Measurements from ENCODE around the gene UROD. TPM values are rescaled to one million over a fixed set of nuclear protein-coding genes. Genes with fewer than 3 reads are reported as not detected.

The UROD gene
- total and polyA plus RNA-seq, 2 experiments from 2014 or later, result 82.4 to 108 TPM

DNA sequence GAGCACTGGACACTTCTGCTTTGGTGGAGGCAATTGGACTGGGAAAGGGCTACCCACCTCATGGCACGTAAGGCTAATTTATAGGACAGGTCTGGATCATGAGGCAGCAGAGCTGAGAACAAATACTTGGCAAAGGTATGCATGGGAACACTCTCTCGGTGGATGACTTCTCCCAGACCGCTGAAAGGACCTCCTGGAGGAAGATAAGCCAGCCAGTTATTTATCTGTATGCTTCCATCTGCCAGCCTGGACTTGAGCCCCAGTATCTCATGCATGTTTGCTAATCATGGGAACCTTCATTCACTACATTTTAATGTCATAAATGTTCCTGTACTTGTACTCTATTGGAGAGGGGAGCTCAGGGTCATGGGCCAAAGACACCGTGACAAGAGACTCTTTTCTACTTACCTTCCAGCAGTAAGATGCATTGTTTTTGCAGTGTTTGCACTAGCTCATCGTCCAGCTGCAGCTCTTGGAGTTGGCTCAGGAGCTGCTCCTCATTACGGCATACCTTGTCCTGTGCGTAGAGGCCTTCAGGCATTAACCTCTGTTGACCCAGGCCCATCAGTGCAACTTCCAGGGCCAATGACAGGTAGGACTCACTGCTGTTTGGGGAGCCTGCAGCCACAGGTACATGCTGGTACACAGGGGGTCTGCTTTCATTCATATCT is 23.7 kb downstream of the UROD start:
- Histone ChIP-seq H3K36me3 (ENCODE audit: insufficient read depth) (no peaks in the 10 kb centered on the region), H3K27me3 (ENCODE audit: insufficient read depth) (no peaks in the 10 kb centered on the region), H3K9me2 (ENCODE audit: insufficient read depth) (no peaks in the 10 kb centered on the region), H3K4me2 (no peak overlapping the region), H2AFZ (no peak overlapping the region), H3F3A (replicated peaks; ENCODE audit: low read depth) (no peaks in the 10 kb centered on the region), H3K4me1 (ENCODE audit: insufficient read depth) (no peaks in the 10 kb centered on the region), H3K27ac (ENCODE audit: low read depth) (no peak overlapping the region), H3K79me2 (replicated peaks; ENCODE audit: insufficient read depth) (no peaks in the 10 kb centered on the region), H3K4me3 (no peak overlapping the region), H4K20me1 (replicated peaks; ENCODE audit: insufficient read depth) (no peaks in the 10 kb centered on the region)
- no peaks in the 10 kb centered on the region for H3K9me3 Mint-ChIP-seq
- no peaks in the 10 kb centered on the region for H3K4me1 Mint-ChIP-seq
- no peaks in the 10 kb centered on the region for H3K36me3 Mint-ChIP-seq (ENCODE audit: low read depth)
- DNase-seq (ENCODE audit: low spot score) (no peak), ATAC-seq (no peak)
- TF ChIP-seq CREB1 (CRISPR knock-in tag; IDR thresholded peaks at IDR 0.05; ENCODE audit: low read depth), result no peak
- TF ChIP-seq EZH2 (IDR thresholded peaks at IDR 0.05; ENCODE audit: low read depth, unreplicated experiment), result no peak
- TF ChIP-seq, protein P1, sequence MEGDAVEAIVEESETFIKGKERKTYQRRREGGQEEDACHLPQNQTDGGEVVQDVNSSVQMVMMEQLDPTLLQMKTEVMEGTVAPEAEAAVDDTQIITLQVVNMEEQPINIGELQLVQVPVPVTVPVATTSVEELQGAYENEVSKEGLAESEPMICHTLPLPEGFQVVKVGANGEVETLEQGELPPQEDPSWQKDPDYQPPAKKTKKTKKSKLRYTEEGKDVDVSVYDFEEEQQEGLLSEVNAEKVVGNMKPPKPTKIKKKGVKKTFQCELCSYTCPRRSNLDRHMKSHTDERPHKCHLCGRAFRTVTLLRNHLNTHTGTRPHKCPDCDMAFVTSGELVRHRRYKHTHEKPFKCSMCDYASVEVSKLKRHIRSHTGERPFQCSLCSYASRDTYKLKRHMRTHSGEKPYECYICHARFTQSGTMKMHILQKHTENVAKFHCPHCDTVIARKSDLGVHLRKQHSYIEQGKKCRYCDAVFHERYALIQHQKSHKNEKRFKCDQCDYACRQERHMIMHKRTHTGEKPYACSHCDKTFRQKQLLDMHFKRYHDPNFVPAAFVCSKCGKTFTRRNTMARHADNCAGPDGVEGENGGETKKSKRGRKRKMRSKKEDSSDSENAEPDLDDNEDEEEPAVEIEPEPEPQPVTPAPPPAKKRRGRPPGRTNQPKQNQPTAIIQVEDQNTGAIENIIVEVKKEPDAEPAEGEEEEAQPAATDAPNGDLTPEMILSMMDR (conservative IDR thresholded peaks at IDR 0.05; ENCODE audit: low read depth in 2 of 2), result no peak
- H3K27ac Mint-ChIP-seq, result no peak overlapping the region
- no peak overlapping the region for H3K4me3 Mint-ChIP-seq
- H3K27me3 Mint-ChIP-seq (ENCODE audit: insufficient read depth, low read depth, poor library complexity), result peaks cover under 1% of the 10 kb centered on the region

DNA sequence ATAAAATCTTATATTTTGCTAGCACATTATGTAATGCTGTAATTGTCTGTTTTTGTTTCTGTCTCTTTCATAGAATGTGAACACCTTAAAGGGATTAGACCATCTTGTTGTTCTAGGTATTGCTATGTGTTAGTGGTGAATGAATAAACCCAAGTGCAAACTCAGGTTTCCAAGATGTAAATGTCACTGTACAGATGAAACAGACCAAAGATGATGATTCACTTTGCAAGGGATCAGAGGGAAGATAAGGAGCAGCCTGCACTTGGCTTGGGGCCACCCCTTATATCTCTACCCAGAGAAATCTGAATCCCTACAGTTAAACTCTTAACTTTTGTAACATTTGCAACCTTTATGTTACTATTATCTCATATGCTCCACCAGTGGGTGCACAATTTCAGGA is 25.4 kb downstream of the UROD start:
- Histone ChIP-seq H3K36me3 (ENCODE audit: insufficient read depth) (no peaks in the 10 kb centered on the region), H3F3A (replicated peaks; ENCODE audit: low read depth) (no peaks in the 10 kb centered on the region), H3K4me1 (ENCODE audit: insufficient read depth) (peaks cover 6% of the 10 kb centered on the region; the same call in 1 of the 2 replicates), H4K20me1 (replicated peaks; ENCODE audit: insufficient read depth) (no peaks in the 10 kb centered on the region), H3K79me2 (replicated peaks; ENCODE audit: insufficient read depth) (no peaks in the 10 kb centered on the region), H3K4me2 (no peak overlapping the region), H3K27ac (ENCODE audit: low read depth) (no peak overlapping the region), H3K4me3 (no peak overlapping the region), H3K27me3 (ENCODE audit: insufficient read depth) (no peaks in the 10 kb centered on the region), H3K9me2 (ENCODE audit: insufficient read depth) (no peaks in the 10 kb centered on the region), H2AFZ (no peak overlapping the region)
- no peaks in the 10 kb centered on the region for H3K27me3 Mint-ChIP-seq (ENCODE audit: insufficient read depth, low read depth, poor library complexity)
- H3K27ac Mint-ChIP-seq, result 0 out of 2 replicates have a peak overlapping the region, but pooled peaks have one; percentile 8
- no peak for ATAC-seq
- no peak for DNase-seq (ENCODE audit: low spot score)
- no peak overlapping the region for H3K4me3 Mint-ChIP-seq
- no peaks in the 10 kb centered on the region for H3K36me3 Mint-ChIP-seq (ENCODE audit: low read depth)
- peaks cover 6% of the 10 kb centered on the region for H3K4me1 Mint-ChIP-seq
- no peaks in the 10 kb centered on the region for H3K9me3 Mint-ChIP-seq
- TF ChIP-seq, protein P2, sequence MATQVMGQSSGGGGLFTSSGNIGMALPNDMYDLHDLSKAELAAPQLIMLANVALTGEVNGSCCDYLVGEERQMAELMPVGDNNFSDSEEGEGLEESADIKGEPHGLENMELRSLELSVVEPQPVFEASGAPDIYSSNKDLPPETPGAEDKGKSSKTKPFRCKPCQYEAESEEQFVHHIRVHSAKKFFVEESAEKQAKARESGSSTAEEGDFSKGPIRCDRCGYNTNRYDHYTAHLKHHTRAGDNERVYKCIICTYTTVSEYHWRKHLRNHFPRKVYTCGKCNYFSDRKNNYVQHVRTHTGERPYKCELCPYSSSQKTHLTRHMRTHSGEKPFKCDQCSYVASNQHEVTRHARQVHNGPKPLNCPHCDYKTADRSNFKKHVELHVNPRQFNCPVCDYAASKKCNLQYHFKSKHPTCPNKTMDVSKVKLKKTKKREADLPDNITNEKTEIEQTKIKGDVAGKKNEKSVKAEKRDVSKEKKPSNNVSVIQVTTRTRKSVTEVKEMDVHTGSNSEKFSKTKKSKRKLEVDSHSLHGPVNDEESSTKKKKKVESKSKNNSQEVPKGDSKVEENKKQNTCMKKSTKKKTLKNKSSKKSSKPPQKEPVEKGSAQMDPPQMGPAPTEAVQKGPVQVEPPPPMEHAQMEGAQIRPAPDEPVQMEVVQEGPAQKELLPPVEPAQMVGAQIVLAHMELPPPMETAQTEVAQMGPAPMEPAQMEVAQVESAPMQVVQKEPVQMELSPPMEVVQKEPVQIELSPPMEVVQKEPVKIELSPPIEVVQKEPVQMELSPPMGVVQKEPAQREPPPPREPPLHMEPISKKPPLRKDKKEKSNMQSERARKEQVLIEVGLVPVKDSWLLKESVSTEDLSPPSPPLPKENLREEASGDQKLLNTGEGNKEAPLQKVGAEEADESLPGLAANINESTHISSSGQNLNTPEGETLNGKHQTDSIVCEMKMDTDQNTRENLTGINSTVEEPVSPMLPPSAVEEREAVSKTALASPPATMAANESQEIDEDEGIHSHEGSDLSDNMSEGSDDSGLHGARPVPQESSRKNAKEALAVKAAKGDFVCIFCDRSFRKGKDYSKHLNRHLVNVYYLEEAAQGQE (IDR thresholded peaks at IDR 0.05; ENCODE audit: unreplicated experiment), result no peak
- TF ChIP-seq CREB1 (CRISPR knock-in tag; IDR thresholded peaks at IDR 0.05; ENCODE audit: low read depth) (no peak), POLR2AphosphoS5 (IDR thresholded peaks at IDR 0.05; ENCODE audit: low read depth) (no peak), JUNB (IDR thresholded peaks at IDR 0.05; ENCODE audit: unreplicated experiment) (no peak), NANOG (IDR thresholded peaks at IDR 0.05; ENCODE audit: borderline replicate concordance) (no peak), ZNF331 (CRISPR knock-in tag; IDR thresholded peaks at IDR 0.05; ENCODE audit: low read depth) (no peak), EZH2 (IDR thresholded peaks at IDR 0.05; ENCODE audit: low read depth, unreplicated experiment) (no peak), ZNF114 (CRISPR knock-in tag; IDR thresholded peaks at IDR 0.05) (no peak), EZH2phosphoT487 (IDR thresholded peaks at IDR 0.05; ENCODE audit: unreplicated experiment) (no peak), STAT1 (IDR thresholded peaks at IDR 0.05; ENCODE audit: unreplicated experiment) (no peak)
- TF ChIP-seq, protein P1 (conservative IDR thresholded peaks at IDR 0.05; ENCODE audit: low read depth in 2 of 2), result no peak
- TF ChIP-seq, protein P3, sequence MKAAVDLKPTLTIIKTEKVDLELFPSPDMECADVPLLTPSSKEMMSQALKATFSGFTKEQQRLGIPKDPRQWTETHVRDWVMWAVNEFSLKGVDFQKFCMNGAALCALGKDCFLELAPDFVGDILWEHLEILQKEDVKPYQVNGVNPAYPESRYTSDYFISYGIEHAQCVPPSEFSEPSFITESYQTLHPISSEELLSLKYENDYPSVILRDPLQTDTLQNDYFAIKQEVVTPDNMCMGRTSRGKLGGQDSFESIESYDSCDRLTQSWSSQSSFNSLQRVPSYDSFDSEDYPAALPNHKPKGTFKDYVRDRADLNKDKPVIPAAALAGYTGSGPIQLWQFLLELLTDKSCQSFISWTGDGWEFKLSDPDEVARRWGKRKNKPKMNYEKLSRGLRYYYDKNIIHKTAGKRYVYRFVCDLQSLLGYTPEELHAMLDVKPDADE (IDR thresholded peaks at IDR 0.05), result no peak

Data from GM23338 (cell line).